WERI-Rb-1 (cell line): ENCODE data around the gene MRPS21.

Source experiments
- DNase-seq: peaks from one replicate; pipeline ENCODE4 v3.0.0-alpha.2; 2020
- H3K27ac ChIP-seq: fragments of 250-450 bp; sonication (Bioruptor Pico); 2 replicates; pipeline ENCODE4 v1.5.1; 2020; ENCODE audit warnings: mild to moderate bottlenecking, moderate library complexity
- H3K27me3 ChIP-seq: fragments of 250-450 bp; sonication (Bioruptor Pico); 2 replicates; pipeline ENCODE4 v1.5.1; 2021; ENCODE audit warnings: mild to moderate bottlenecking, low read depth, moderate library complexity; ENCODE audit not compliant: insufficient read depth, severe bottlenecking
- H3K36me3 ChIP-seq: fragments of 250-450 bp; sonication (Bioruptor Pico); 2 replicates; pipeline ENCODE4 v1.5.1; 2020; ENCODE audit warnings: mild to moderate bottlenecking, moderate library complexity
- H3K4me3 ChIP-seq: 2 replicates; pipeline ENCODE4 v1.5.1; 2011; ENCODE audit warnings: low read depth, mild to moderate bottlenecking, control low read depth, low read length
- H3K9me3 ChIP-seq: fragments of 250-450 bp; sonication (Bioruptor Pico); 2 replicates; pipeline ENCODE4 v1.5.1; 2021; ENCODE audit warnings: mild to moderate bottlenecking, moderate library complexity; ENCODE audit not compliant: severe bottlenecking
- CTCF ChIP-seq: IDR thresholded peaks from 2 replicates; pipeline ENCODE4 v1.5.1; 2011; ENCODE audit warnings: low read depth, mild to moderate bottlenecking, control low read depth, inconsistent platforms, low read length

MRPS21 gene

DNA sequence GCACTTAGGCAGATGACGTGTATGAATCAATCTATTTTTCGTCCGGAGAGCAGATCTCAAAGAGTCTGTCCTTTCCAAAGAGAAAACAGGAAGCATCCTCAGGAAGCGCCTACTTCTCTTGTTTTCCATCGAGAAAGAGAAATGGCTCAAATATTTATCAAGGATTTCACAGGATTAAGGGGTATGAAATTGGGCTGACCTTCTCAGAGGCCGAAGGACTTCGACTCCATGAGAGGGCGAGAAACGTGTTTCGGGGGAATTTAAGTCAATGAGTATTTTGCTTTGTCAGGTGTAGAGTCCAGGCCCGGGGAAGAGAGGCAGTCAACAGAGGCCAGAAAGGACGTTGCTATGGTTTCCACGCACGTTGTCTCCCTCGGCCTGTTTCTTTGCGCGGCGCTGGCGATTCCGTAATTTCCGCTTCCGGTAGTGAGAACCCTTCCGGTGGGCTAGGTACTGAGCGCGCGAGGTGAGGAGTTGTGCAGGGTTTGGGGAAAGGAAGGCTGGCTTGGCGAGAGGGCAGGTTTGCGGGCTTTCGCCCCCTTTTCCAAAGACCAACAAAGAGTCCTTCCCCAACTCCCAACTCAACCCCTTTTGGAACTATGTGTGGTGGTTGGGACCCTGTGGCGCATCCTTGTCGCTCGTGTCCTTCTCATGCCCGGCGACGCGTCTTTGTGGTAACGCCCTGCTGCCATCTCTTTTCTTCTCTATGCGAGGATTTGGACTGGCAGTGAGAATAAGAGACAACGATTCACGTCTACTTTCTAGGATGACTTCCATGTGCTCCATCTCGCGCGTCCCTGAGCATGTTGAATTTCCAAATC lies at the start of gene MRPS21:
Gene MRPS21, plus strand, starts transcription at position 429 of the 821 bp plus-strand sequence. CDS start 506 bp downstream, outside the sequence.
- peak; percentile 96 for DNase-seq
- peaks cover 47% of the 10 kb centered on the region for H3K36me3 ChIP-seq
- no peak for TF ChIP-seq CTCF
- no peaks in the 10 kb centered on the region for H3K27me3 ChIP-seq
- H3K4me3 ChIP-seq: peak within 1 kb of the TSS; percentile 88
- H3K27ac ChIP-seq: peak within 1 kb of the TSS; percentile 85
- no peaks in the 10 kb centered on the region for H3K9me3 ChIP-seq

DNA sequence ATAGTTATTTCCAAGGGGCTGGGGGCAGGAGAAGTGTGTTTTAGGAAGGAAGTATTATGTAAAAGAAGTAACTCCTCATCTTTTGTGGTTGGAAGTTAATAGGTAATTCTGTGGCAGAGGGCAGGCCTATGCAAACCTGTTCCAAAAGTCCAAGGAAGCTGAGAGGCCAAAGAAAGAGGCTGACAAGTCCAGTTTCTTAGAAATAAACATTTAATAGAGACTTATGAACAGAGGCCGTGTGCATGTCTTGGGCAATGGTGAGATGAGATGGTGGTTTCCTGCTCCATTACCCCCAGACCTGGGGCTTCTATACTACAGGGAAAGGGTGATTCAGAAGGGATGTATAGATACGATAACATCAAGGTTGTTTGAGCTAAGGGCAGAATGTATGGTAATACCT lies 43.7 kb upstream of the MRPS21 start:
- H3K36me3 ChIP-seq: no peaks in the 10 kb centered on the region
- H3K9me3 ChIP-seq: no peaks in the 10 kb centered on the region
- DNase-seq: no peak
- H3K27ac ChIP-seq: no peak overlapping the region
- no peak for TF ChIP-seq CTCF
- H3K4me3 ChIP-seq: no peak overlapping the region
- H3K27me3 ChIP-seq: no peaks in the 10 kb centered on the region

DNA sequence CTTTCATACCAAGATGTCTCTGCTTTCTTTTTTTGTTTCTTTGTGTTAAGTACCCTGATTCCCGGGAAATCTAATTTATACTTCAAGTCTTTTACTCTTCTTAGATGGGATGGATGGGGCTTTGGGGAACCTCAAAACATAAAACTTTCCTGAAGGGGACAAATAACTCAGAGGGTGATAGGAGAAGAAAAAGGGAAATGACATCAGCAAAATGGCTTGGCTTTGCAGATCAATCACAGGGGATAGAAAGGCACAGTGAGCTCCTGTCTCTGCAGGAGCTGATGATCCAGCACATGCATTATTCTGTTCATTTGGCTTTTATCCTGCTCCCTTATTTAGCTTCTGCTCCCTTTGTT lies 37.5 kb upstream of the MRPS21 start:
- Histone ChIP-seq H3K27ac (no peak overlapping the region; the same call in 1 of the 2 replicates), H3K36me3 (no peaks in the 10 kb centered on the region), H3K9me3 (peaks cover 2% of the 10 kb centered on the region), H3K4me3 (peak overlapping the region; percentile 44), H3K27me3 (no peaks in the 10 kb centered on the region)
- no peak for TF ChIP-seq CTCF
- DNase-seq: no peak

GRCh38 chr1:150256554-150257341 lies 36.9 kb upstream of the MRPS21 start:
- DNase-seq: peak; percentile 51
- no peak overlapping the region; the same call in 1 of the 2 replicates for H3K27ac ChIP-seq
- peaks cover 2% of the 10 kb centered on the region for H3K9me3 ChIP-seq
- peak overlapping the region; percentile 44 for H3K4me3 ChIP-seq
- TF ChIP-seq CTCF: no peak
- no peaks in the 10 kb centered on the region for H3K36me3 ChIP-seq
- H3K27me3 ChIP-seq: no peaks in the 10 kb centered on the region

DNA sequence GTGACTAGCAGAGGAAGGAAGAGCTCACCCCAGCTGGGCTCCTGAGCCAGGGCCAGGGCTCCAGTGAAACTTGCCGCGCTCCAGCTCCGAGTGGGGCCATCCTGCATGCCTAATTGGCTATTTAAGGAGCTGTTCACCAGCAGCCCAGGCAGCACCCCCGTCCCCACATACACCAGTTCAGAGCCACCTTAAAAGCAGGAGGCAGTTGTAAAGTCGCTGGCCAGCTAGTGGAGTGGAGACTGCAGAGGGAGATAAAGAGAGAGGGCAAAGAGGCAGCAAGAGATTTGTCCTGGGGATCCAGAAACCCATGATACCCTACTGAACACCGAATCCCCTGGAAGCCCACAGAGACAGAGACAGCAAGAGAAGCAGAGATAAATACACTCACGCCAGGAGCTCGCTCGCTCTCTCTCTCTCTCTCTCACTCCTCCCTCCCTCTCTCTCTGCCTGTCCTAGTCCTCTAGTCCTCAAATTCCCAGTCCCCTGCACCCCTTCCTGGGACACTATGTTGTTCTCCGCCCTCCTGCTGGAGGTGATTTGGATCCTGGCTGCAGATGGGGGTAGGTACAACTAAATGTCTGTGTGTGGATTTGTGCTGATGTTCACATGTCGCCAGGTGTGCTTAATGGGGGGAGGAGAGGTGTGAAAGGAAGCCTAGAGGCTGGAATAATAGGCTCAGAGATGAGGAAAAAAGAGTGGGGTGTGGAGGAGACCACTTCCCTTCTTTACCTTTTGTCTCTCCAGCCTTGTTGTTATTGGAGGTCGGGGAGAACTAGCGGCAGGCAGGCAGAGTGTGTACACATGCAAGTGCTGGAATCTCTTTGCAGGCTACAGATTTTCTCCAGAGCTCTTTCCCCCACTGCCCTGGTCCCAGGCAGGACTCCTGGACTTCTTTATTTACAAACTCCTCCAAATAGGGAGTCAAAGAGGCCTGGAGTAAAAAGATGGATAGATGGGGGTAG lies 35.8 kb upstream of the MRPS21 start, which contains the start of gene CA14:
Gene CA14, plus strand, starts transcription at position 151 of the 962 bp plus-strand sequence. Its CDS starts 355 bp downstream, at position 506.
- H3K27ac ChIP-seq: no peak within 1 kb of the TSS; the same call in 1 of the 2 replicates
- DNase-seq: no peak
- no peak for TF ChIP-seq CTCF
- no peaks in the 10 kb centered on the region for H3K27me3 ChIP-seq
- peak within 1 kb of the TSS; percentile 44; the same call in 1 of the 2 replicates for H3K4me3 ChIP-seq
- H3K9me3 ChIP-seq: peaks cover 2% of the 10 kb centered on the region
- no peaks in the 10 kb centered on the region for H3K36me3 ChIP-seq
